Right cardiac atrium (tissue), 5 donors: ENCODE results near the gene LILRB2. TPM values are rescaled to one million over a fixed set of nuclear protein-coding genes. Genes with fewer than 3 reads are reported as not detected.
"Not testable (repeated sequence)": the region's sequence is repeated elsewhere in the genome, so short reads cannot be mapped to it uniquely, and the experiment has no call there.

Experiments
- ATAC-seq, 2 donors: fragments of 200-7000 bp; cut with Tn5 transposase; one replicate each; pipeline versions ENCODE4 v1.8.0 to v1.9.1; 2020; ENCODE audit warnings: moderate library complexity in 2 of 2, mild to moderate bottlenecking in 1 of 2
- DNase-seq, 3 donors: peaks; one replicate each; pipeline ENCODE4 v3.0.0-alpha.2; 2020
- H3K27ac ChIP-seq: one replicate; pipeline ENCODE4 v1.5.1; 2013; ENCODE audit warnings: mild to moderate bottlenecking, low read length, control low read depth, moderate library complexity
- H3K27me3 ChIP-seq: one replicate; pipeline ENCODE4 v1.6.1; 2013; ENCODE audit not compliant: control insufficient read depth, insufficient read depth
- H3K4me1 ChIP-seq: one replicate; pipeline ENCODE4 v1.6.1; 2013; ENCODE audit warnings: low read length; ENCODE audit not compliant: control insufficient read depth, insufficient read depth
- H3K4me3 ChIP-seq: one replicate; pipeline ENCODE4 v1.5.1; 2013; ENCODE audit warnings: low read length, control low read depth
- H3K9me3 ChIP-seq: one replicate; pipeline ENCODE4 v1.6.1; 2013; ENCODE audit warnings: low read length; ENCODE audit not compliant: control insufficient read depth
- WGBS: extraction: QIAGEN DNeasy Blood & Tissue Kit; methylation state at CpG from one replicate; pipeline ENCODE4 v1.1.7; 2013; 5-methylcytosine and 5-hydroxymethylcytosine counted together
- intact Hi-C, 4 donors: fragments of 100-400 bp; cut with DNase I; formaldehyde crosslinking; loops; one replicate each; pipeline versions ENCODE4 v1.11.0 to v1.14.0; 2022 to 2023
- polyA plus RNA-seq: library from polyadenylated mRNA; stranded (reverse); fragments of 200-250 nt; gene quantifications from one replicate; pipeline ENCODE4 v1.2.3, GENCODE V29; 2013
- total RNA-seq, 4 donors: library from RNA; stranded (reverse); fragmentation: NEBNext Ultra II Directional; extraction: Animal tissue kit (Norgen Biotek cat#: 25700); gene quantifications; one replicate each; pipeline ENCODE4 v1.2.1, GENCODE V29; 2021
- donor health status: healthy with polysubstance abuse.
- donor health status: DM: no; HTN: yes; CAD: no.
- donor health status: DM: no; HTN: no; CAD: no.
- donor health status: DM: no; HTN: yes; CAD: no; lungs with severe emphysema.
- donor health status: DM: yes; HTN: yes; CAD: no.

Gene LILRB2
- total and polyA plus RNA-seq, 5 donors, result 1.9 to 5.0 (median 4.7) TPM

DNA sequence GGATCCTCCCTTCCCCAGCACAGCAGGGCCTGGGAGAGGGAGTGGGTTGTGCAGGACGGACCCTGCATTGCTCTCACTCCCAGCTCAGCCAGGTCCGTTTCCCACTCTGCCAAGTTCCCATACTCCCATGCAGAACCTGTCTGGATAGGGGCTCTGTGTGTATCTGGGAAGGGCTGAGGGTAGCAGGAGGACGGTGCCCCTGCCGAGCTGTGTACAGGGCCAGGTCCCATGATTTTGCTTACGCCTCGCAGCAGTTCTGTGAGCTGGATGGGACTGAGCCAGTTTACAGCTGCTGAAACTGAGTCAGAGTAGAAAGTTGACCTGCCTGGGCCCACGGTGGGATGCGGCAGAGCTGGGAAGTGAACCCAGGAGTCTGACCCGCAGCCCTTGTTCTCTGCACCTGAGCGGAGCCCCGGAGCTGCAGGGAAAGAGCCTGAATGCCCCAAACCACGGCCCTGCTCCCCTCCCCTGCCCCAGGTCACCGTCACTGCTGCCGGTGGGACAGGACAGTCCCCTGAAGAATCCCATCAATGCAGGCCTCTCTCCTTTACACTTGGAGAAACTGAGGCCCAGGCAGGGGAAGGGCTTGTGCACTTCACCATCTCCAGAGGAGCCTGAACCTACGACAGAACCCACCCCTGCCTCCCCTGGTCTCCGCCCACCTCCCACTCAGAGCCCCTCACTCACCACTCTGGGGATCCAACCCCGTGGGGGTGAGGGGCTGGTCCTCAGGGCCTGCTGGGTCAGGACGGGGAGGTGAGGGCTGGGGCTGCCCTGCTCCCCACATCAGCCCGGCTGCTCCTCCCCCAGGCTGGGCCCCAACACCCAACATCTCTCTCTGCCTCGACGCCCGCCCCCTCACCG is 27.3 kb downstream of the LILRB2 start:
- no peaks in the 10 kb centered on the region for H3K27me3 ChIP-seq
- H3K27ac ChIP-seq, result no peak overlapping the region
- peak in 1 of 2 donors; percentile 13 for ATAC-seq
- 64% methylated on average over 23 of the region's 23 CpGs for WGBS
- H3K4me1 ChIP-seq, result no peaks in the 10 kb centered on the region
- intact Hi-C loops, result no loop called here
- DNase-seq, result no peak
- H3K4me3 ChIP-seq, result no peak overlapping the region
- no peaks in the 10 kb centered on the region for H3K9me3 ChIP-seq

DNA sequence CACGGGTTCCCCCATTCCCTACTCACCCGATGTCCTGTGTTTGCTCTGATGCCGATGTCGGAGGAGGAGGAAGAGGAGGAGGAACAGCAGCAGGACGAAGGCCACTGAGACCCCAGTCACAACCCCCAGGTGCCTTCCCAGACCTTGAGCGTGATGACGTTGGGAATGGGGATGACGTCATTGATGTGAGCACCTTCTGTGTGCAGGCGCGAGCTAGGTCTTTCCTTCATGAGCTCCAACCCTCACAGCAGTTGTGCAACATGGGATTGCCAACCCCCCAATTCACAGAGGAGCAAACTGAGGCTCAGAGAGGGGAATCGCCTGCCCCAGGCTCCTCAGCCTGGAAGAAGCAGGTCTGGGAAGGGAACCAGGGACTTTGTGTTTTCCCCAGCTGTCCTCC is 28.1 kb downstream of the LILRB2 start:
- Histone ChIP-seq H3K9me3 (no peaks in the 10 kb centered on the region), H3K27ac (no peak overlapping the region), H3K4me1 (no peaks in the 10 kb centered on the region), H3K27me3 (no peaks in the 10 kb centered on the region), H3K4me3 (no peak overlapping the region)
- no peak for ATAC-seq
- WGBS, result 77% methylated on average over 11 of the region's 11 CpGs
- no peak for DNase-seq
- intact Hi-C loops, result no loop called here

DNA sequence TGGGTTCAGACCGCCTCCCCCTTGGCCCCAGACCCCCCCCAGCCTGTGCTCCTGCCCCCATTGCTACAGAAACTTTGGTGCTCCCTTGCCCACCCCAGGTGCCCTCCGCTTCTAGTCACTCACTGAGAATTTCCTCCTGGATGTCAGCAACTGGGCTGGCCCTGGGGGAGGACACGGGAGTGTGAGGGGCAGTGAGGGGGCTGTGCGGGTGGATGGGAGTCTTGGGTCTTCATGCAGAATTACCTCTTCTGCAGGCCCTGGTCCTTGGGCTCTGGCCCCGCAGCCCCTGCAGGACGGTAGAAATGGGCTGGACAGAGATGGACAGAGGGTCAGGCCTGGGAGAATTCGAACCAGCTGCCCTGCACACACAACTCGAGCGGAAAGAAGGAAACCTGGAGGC is 28.7 kb downstream of the LILRB2 start:
- intact Hi-C loops, result no loop called here
- no peak overlapping the region for H3K4me3 ChIP-seq
- no peaks in the 10 kb centered on the region for H3K4me1 ChIP-seq
- no peak for ATAC-seq
- no peak overlapping the region for H3K27ac ChIP-seq
- no peaks in the 10 kb centered on the region for H3K27me3 ChIP-seq
- WGBS, result 70% methylated on average over 9 of the region's 9 CpGs
- DNase-seq, result no peak
- no peaks in the 10 kb centered on the region for H3K9me3 ChIP-seq

DNA sequence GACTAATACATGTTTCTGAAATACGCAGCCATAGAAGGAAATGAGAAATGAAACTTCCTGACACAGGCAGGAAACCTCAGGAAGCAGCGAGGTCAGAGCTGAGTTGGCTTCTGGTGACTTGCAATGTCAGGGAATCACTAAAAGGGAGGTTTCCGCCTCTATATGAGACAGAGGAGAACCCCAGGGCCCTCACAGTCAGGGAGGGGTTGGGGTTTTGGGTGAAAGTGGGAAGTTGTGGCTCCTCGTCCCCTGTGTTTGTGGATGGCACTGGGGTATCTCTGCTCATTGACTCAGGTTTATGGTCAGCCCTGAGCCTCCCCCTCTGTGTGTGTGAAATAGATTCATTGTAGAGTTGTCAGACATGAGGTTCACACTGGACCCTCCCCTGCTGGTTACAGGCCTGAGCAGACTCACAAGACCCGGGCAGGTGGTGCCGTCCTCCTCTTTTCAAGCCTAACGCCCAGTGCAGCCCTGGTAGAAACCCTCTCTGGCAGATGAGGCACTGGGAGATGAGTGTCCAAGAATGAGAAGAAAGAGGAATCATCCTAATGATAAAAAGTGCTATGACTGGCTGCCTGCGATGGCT is 32.8 kb downstream of the LILRB2 start:
- ATAC-seq, result peak; percentile 79 to 80
- Histone ChIP-seq H3K27ac (peak overlapping the region; percentile 18), H3K4me1 (no peaks in the 10 kb centered on the region), H3K4me3 (no peak overlapping the region), H3K9me3 (no peaks in the 10 kb centered on the region), H3K27me3 (no peaks in the 10 kb centered on the region)
- 56% methylated on average over 8 of the region's 8 CpGs for WGBS
- peak in 1 of 3 donors; percentile 69 for DNase-seq
- intact Hi-C loops, result no loop called here

DNA sequence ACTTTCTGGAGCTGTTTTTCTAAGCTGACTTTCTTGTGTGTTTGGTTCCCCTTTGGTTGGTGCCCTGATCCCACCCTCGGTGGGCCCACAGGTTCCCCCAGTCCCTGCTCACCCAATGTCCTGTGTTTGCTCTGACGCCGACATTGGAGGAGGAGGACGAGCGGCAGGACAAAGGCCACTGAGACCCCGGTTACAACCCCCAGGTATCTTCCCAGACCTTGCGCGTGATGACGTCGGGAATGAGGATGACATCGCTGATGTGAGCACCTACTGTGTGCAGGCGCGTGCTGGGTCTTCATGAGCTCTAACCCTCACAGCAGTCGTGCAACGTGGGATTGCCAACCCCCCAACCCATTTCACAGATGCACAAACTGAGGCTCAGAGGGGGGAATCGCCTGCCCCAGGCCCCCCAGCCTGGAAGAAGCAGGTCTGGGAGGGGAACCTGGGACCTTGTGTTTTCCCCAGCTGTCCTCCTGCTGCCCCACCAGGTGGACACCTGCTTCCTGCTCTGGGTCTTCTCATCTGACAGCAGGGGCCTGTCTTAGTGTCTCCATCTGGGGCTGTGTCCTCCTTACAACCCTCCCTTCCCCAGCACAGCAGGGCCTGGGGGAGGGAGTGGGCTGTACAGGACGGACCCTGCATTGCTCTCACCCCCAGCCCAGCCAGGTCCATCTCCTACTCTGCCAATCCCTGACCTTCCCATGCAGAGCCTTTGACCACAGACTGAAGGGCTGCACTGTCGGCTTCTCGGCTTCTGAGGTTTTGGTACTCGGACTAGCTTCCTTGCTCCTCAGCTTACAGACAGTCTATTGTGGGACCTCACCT is 33.6 kb downstream of the LILRB2 start:
- H3K27me3 ChIP-seq, result no peaks in the 10 kb centered on the region
- 80% methylated on average over 20 of the region's 20 CpGs for WGBS
- H3K4me1 ChIP-seq, result no peaks in the 10 kb centered on the region
- peak in 1 of 2 donors; percentile 42 for ATAC-seq
- H3K9me3 ChIP-seq, result no peaks in the 10 kb centered on the region
- H3K4me3 ChIP-seq, result no peak overlapping the region
- DNase-seq, result no peak
- H3K27ac ChIP-seq, result no peak overlapping the region
- intact Hi-C loops, result no loop called here

DNA sequence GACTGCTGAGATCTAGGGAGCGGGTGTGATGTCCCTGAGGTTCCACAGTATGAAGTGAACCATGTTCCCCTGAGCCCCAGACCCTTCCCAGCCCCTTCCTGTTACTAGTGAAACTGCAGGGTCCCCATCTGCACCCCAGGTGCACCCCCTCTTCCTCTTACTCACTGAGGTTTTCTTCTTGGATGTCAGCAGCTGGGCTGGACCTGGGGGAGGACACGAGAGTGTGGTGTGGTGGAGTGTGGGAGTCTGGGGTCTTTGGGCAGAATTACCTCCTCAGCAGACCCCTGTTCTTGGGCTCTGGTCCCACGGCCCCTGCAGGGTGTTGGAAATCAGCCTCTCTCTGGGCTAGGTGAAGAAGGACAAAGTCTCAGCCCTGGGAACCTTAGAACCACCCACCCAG is 35.0 kb downstream of the LILRB2 start:
- intact Hi-C loops, result no loop called here

DNA sequence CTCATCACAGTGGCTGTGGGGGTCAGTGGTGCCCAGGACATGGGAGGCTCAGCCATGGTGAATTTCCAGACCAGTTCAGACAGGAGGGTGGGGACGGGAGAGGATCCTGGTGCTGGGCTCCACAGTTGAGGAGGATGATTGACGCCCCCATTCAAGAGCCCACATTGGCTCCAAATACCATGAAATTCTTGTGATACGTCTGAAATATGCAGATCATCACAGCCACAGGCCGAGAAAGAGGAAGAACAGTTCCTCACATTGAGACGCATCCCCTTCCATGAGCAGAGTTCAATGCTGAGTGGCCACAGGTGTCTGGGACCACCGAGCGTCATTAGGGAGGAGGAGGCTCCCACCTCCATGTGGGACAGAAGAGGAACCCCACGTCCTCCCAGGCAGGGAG is 37.1 kb downstream of the LILRB2 start:
- ATAC-seq, H3K9me3 ChIP-seq, intact Hi-C loops, H3K27ac ChIP-seq, H3K27me3 ChIP-seq, H3K4me3 ChIP-seq, H3K4me1 ChIP-seq, DNase-seq: not testable (repeated sequence)
- WGBS, result 54% methylated on average over 6 of the region's 8 CpGs

More for the DNA sequence above, 35.0 kb downstream of the LILRB2 start:
- no peak for DNase-seq
- Histone ChIP-seq H3K4me1 (no peaks in the 10 kb centered on the region), H3K4me3 (no peak overlapping the region), H3K27me3 (no peaks in the 10 kb centered on the region), H3K27ac (no peak overlapping the region), H3K9me3 (no peaks in the 10 kb centered on the region)
- 71% methylated on average over 3 of the region's 3 CpGs for WGBS
- no peak for ATAC-seq

DNA sequence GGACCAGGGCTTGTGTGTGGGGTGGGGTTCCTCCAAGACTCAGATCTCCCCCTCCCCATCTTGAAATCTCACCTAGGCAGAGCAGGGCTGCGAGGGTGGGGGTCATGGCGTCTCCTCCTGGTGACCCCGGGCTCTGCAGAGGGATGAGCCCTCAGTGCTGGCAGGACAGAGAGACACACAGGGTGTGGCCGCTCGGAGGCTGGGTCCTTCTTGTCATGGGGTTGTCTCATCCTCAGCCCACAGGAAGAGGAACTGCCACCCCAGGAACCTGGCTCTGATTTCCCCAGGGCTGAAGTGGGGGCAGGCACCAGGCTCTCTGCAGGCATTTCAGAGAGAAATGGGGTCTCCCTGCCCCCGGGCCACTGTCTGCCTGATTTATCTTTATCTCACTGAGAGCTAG is 38.3 kb downstream of the LILRB2 start, which contains the start of gene LILRA6:
TSS of gene LILRA6 (minus strand) at position 145 of the 400 bp plus-strand sequence.
- H3K4me3 ChIP-seq, H3K27ac ChIP-seq, DNase-seq, H3K4me1 ChIP-seq, H3K9me3 ChIP-seq, intact Hi-C loops, H3K27me3 ChIP-seq: not testable (repeated sequence)
- ATAC-seq, result peak; percentile 62 to 69
- WGBS, result 52% methylated on average over 6 of the region's 6 CpGs

DNA sequence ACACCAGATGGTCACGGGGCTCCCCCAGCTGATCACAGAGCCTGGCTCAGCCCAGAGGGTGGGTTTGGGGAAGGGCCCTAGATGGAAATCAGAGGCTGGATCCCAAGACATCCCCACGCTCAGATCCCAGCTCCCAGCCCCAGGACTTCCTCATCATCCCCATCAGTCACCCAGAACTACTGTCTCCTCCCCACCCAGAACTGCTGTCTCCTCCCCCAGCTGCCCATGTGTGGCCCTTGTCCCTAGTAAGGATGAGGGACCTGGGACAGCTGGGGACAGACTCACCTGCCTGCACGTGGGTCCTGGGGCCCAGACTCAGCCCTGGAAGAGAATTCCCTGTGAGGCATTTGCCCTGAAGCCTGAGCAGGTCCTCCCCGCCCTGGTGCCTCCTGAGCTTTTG is 38.7 kb downstream of the LILRB2 start:
- H3K9me3 ChIP-seq, ATAC-seq, H3K27me3 ChIP-seq, H3K4me1 ChIP-seq, H3K4me3 ChIP-seq, H3K27ac ChIP-seq, intact Hi-C loops, DNase-seq: not testable (repeated sequence)
- WGBS, result 74% methylated on average over 4 of the region's 4 CpGs

DNA sequence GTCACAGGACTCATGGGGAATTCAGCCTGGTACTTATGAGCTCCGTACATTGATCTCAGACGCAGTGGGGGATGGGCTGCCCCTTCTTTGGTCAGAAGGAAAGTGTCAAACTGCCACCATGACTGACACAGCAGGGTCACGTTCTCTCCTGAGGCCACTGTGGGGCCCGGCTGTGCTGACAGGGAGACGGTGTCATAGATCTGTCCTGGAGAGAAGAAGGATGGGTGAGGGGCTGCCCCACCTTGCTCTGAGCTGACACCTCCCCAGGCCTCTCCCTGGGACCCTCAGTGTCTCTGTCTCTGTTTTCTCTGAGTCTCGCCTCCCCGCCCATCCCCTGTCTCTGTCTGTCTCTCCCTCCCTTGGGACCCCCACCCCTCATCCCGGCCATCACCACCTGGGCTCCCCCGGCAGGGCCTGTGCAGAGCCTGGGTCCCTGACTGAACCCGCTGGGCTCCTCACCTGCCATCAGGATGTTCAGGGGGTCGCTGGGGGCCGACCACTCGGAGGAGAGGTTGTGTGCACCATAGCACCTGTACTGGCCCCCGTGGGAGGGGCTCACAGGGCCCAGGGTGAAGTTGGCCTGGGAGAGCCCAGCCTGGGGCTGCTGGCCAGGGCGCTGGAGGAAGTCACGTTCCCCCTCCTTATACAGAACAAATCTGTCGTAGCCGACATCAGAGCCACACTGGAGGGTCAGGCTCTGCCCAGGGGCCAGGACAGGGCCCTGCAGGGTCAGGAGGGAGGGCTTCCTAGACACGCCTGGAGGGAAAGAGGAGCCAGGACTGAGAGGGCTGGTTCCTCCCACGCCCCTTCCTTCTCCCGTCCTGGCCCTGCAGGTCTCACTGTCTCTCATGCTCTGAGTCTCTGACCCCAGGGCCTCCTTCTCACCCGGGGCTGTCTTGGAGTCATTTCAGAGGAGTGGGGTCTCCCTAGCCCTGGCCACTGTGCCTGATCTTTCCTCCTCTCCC is 40.3 kb downstream of the LILRB2 start:
- 52% methylated on average over 19 of the region's 22 CpGs for WGBS
- DNase-seq, result not testable (repeated sequence)

More for the DNA sequence above, 40.3 kb downstream of the LILRB2 start:
- H3K9me3 ChIP-seq, H3K27me3 ChIP-seq, ATAC-seq, H3K4me1 ChIP-seq, H3K27ac ChIP-seq, H3K4me3 ChIP-seq: not testable (repeated sequence)
- intact Hi-C loops, result loop anchor here in 1 of 4 donors (2.0 kb wide), 1 partner anchor 18 kb away; the partner anchor contains the start of gene LILRB3
